ENCODE results near the gene ADK.

DNA sequence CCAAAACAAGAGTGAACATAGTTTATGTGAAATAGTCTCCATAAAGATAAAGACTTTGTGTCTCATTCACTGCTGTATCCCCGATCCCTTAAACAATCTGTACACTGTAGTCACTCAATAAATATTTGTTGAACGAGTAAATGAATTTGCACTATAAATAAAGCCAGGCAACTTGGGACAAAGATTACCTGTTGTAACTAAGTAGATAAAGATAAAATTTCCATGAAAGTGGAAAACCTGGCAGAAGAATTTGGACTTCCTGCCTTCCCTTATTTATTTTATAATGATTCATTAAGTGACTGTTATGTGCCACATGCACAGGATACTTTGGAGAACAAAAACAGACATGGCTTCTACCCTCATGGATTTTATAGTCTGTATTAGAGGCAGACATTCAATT, 397.7 kb downstream of the ADK start:
- TF ChIP-seq YY1 (IDR thresholded peaks at IDR 0.05; ENCODE audit: insufficient read depth, insufficient replicate concordance, low read depth, low read length) (no peak), RFX5 (IDR thresholded peaks at IDR 0.05; ENCODE audit: low read depth, low read length) (no peak), ZNF280B (CRISPR knock-in tag; IDR thresholded peaks at IDR 0.05; ENCODE audit: borderline replicate concordance) (no peak), RBAK (CRISPR knock-in tag; IDR thresholded peaks at IDR 0.05) (no peak), TAF1 (CRISPR knock-in tag; IDR thresholded peaks at IDR 0.05) (no peak)
